MCF 10A (cell line): ENCODE measurements around the gene CCDC183. TPM values are rescaled to one million over a fixed set of nuclear protein-coding genes. Genes with fewer than 3 reads are reported as not detected.

Experiments
- Bru-seq: library from RNA; stranded (reverse); fragments of 400-500 nt; gene quantifications from one replicate; lab custom pipeline; 2021; lab: Mats Ljungman, UMichigan
- BruChase-seq, 2 experiments: library from RNA; stranded (reverse); fragments of 400-500 nt; gene quantifications; one replicate each; lab custom pipeline; 2021; lab: Mats Ljungman, UMichigan
- BruUV-seq: library from RNA; stranded (reverse); fragments of 400-500 nt; replicated peaks from 2 replicates; lab custom pipeline; 2021; lab: Mats Ljungman, UMichigan
- CTCF ChIA-PET: fragments of 300-600 bp; sonication (Branson Sonifier 250); formaldehyde crosslinking; extraction: SDS; loops from one replicate; lab custom pipeline; 2021; ENCODE audit warnings: antibody characterized with exemption, inconsistent platforms; lab: Yijun Ruan, JAX
- POLR2A ChIA-PET: fragments of 300-600, 350-650 bp; sonication (Branson Sonifier 250); formaldehyde crosslinking; extraction: SDS; loops from one replicate; lab custom pipeline; 2020; ENCODE audit warnings: antibody characterized with exemption, inconsistent platforms; lab: Yijun Ruan, JAX
- DNase-seq: peaks from one replicate; pipeline ENCODE4 v3.0.0-alpha.2; 2018; ENCODE audit not compliant: unreplicated experiment
- H3K27ac Mint-ChIP-seq: one replicate; pipeline ENCODE4 v1.8.0; 2022; ENCODE audit warnings: mild to moderate bottlenecking, low read depth, mixed read lengths; ENCODE audit not compliant: unreplicated experiment
- H3K27me3 Mint-ChIP-seq: one replicate; pipeline ENCODE4 v1.8.0; 2022; ENCODE audit warnings: mixed read lengths; ENCODE audit not compliant: insufficient read depth, unreplicated experiment
- H3K36me3 Mint-ChIP-seq: one replicate; pipeline ENCODE4 v1.8.0; 2022; ENCODE audit warnings: mild to moderate bottlenecking, moderate library complexity, mixed read lengths; ENCODE audit not compliant: insufficient read depth, unreplicated experiment
- H3K4me1 Mint-ChIP-seq: one replicate; pipeline ENCODE4 v1.8.0; 2022; ENCODE audit warnings: mixed read lengths; ENCODE audit not compliant: insufficient read depth, unreplicated experiment
- H3K4me3 Mint-ChIP-seq: one replicate; pipeline ENCODE4 v1.8.0; 2022; ENCODE audit warnings: mild to moderate bottlenecking, moderate library complexity, mixed read lengths; ENCODE audit not compliant: unreplicated experiment
- H3K9me3 Mint-ChIP-seq: one replicate; pipeline ENCODE4 v1.8.0; 2022; ENCODE audit warnings: mixed read lengths; ENCODE audit not compliant: unreplicated experiment
- CTCF ChIP-seq: fragments of 200-600 bp; IDR thresholded peaks from one replicate; pipeline ENCODE4 v1.8.0; 2022; ENCODE audit warnings: antibody characterized with exemption, mild to moderate bottlenecking; ENCODE audit not compliant: unreplicated experiment
- intact Hi-C: fragments of 100-400 bp; cut with micrococcal nuclease; formaldehyde crosslinking; loops from 2 replicates; pipeline ENCODE4 v1.14.1; 2022
- long read RNA-seq: library from polyadenylated mRNA; stranded (forward); transcript quantifications from one replicate; pipeline ENCODE4 v2.0.0, GENCODE V29; 2022
- total RNA-seq: library from RNA; stranded (reverse); gene quantifications from 2 replicates; pipeline ENCODE4 v1.2.3, GENCODE V29; 2022

CCDC183 gene
- 0.26 and 1.3 TPM in 2 replicates for total RNA-seq
- Bru-seq, nascent RNA, result percentile 41 among the genes with signal in this experiment
- percentile 66 among the genes with signal in this experiment for BruChase-seq, experiment 1, labeled RNA remaining after a 6-hour chase
- percentile 50 among the genes with signal in this experiment for BruChase-seq, experiment 2, labeled RNA remaining after a 2-hour chase
- long read RNA-seq, result 0 reads

GRCh38 chr9:136796238-136796774 is at the start of gene CCDC183:
Gene CCDC183 (plus strand): TSS chr9:136796338. CDS start chr9:136796398, 60 bp downstream.
- no peak for DNase-seq
- POLR2A ChIA-PET, result no interaction called here
- no peak within 1 kb of the TSS for H3K4me3 Mint-ChIP-seq
- no TSS peak for BruUV-seq
- no peaks in the 10 kb centered on the region for H3K9me3 Mint-ChIP-seq
- H3K36me3 Mint-ChIP-seq, result peaks cover 29% of the 10 kb centered on the region
- no peak within 1 kb of the TSS for H3K27ac Mint-ChIP-seq
- CTCF ChIA-PET, result no interaction called here
- peaks cover 14% of the 10 kb centered on the region for H3K4me1 Mint-ChIP-seq
- intact Hi-C loops, result no loop called here
- no peak for TF ChIP-seq CTCF
- no peaks in the 10 kb centered on the region for H3K27me3 Mint-ChIP-seq

GRCh38 chr9:136746621-136747020 is 49.5 kb upstream of the CCDC183 start:
- CTCF ChIA-PET, result interaction anchor here (0.5 kb wide), 1 partner anchor 347 kb away, joined by 3 read pairs; the partner anchor contains the start of gene SNAPC4
- H3K4me1 Mint-ChIP-seq, result no peaks in the 10 kb centered on the region
- H3K27ac Mint-ChIP-seq, result no peak overlapping the region
- no TSS peak for BruUV-seq
- DNase-seq, result no peak
- H3K36me3 Mint-ChIP-seq, result no peaks in the 10 kb centered on the region
- H3K4me3 Mint-ChIP-seq, result no peak overlapping the region
- POLR2A ChIA-PET, result no interaction called here
- no peak for TF ChIP-seq CTCF
- peaks cover 2% of the 10 kb centered on the region for H3K9me3 Mint-ChIP-seq
- H3K27me3 Mint-ChIP-seq, result peaks cover 24% of the 10 kb centered on the region
- intact Hi-C loops, result no loop called here

GRCh38 chr9:136747161-136748060 is 48.7 kb upstream of the CCDC183 start:
- POLR2A ChIA-PET, result no interaction called here
- CTCF ChIA-PET, result interaction anchor here (0.5 to 0.6 kb wide), 2 partner anchors 10 to 429 kb away, joined by 3 read pairs; no protein-coding TSS in a partner anchor
- Mint-ChIP-seq H3K4me1 (no peaks in the 10 kb centered on the region), H3K27me3 (peaks cover 29% of the 10 kb centered on the region), H3K4me3 (no peak overlapping the region), H3K36me3 (no peaks in the 10 kb centered on the region), H3K27ac (no peak overlapping the region), H3K9me3 (peaks cover 10% of the 10 kb centered on the region)
- intact Hi-C loops, result no loop called here
- TF ChIP-seq CTCF, result no peak
- DNase-seq, result no peak
- BruUV-seq, result no TSS peak

GRCh38 chr9:136748201-136748600 is 47.9 kb upstream of the CCDC183 start, which contains the start of gene LCN6:
Gene LCN6 (minus strand): TSS chr9:136748525. CDS start chr9:136748483, 42 bp downstream.
- intact Hi-C loops, result no loop called here
- H3K9me3 Mint-ChIP-seq, result peaks cover 15% of the 10 kb centered on the region
- H3K27me3 Mint-ChIP-seq, result peaks cover 21% of the 10 kb centered on the region
- ChIA-PET CTCF (interaction anchor here (0.5 to 0.6 kb wide), 2 partner anchors 9 to 212 kb away, joined by 3 read pairs; no protein-coding TSS in a partner anchor), POLR2A (no interaction called here)
- no peak within 1 kb of the TSS for H3K4me3 Mint-ChIP-seq
- H3K36me3 Mint-ChIP-seq, result no peaks in the 10 kb centered on the region
- BruUV-seq, result no TSS peak
- no peak for DNase-seq
- no peak within 1 kb of the TSS for H3K27ac Mint-ChIP-seq
- no peak for TF ChIP-seq CTCF
- no peaks in the 10 kb centered on the region for H3K4me1 Mint-ChIP-seq
